ENCODE results near the gene GRID1.

- TF ChIP-seq CTCF (IDR thresholded peaks at IDR 0.05; ENCODE audit: insufficient read depth, low read depth, low read length) (no peak), EZH2 (IDR thresholded peaks at IDR 0.05; ENCODE audit: insufficient read depth, low read length) (no peak)
Observed at GRCh38 chr10:86199041-86199440, 167.6 kb downstream of the GRID1 start.
